Vagina (tissue), 2 donors: ENCODE data around the gene CLEC2L. TPM values are rescaled to one million over a fixed set of nuclear protein-coding genes. Genes with fewer than 3 reads are reported as not detected.

Source experiments
- DNase-seq, 2 donors: peaks; one replicate each; pipeline ENCODE4 v3.0.0-alpha.2; 2017; ENCODE audit errors: extremely low spot score in 2 of 2
- H3K27ac ChIP-seq: fragments of 200-600 bp; sonication (generic); one replicate; pipeline ENCODE4 v1.5.1; 2019
- H3K27me3 ChIP-seq: fragments of 200-600 bp; sonication (generic); one replicate; pipeline ENCODE4 v1.5.1; 2019
- H3K36me3 ChIP-seq, 2 donors: fragments of 200-600 bp; sonication (generic); one replicate each; pipeline ENCODE4 v1.5.1; 2017 to 2019
- H3K4me1 ChIP-seq: fragments of 200-600 bp; sonication (generic); one replicate; pipeline ENCODE4 v1.5.1; 2019
- H3K4me3 ChIP-seq, 2 donors: fragments of 200-600 bp; sonication (generic); 1 replicate in 1 of 2; 2 replicates in 1 of 2; pipeline ENCODE4 v1.5.1; 2016 to 2019
- H3K9me3 ChIP-seq: fragments of 200-600 bp; sonication (generic); one replicate; pipeline ENCODE4 v1.5.1; 2019
- CTCF ChIP-seq, 3 experiments: fragments of 450-650 bp in 2 of 3; fragments of 200-600 bp in 1 of 3; sonication (generic) in 1 of 3; IDR thresholded peaks; one replicate each; pipeline ENCODE4 v1.5.1; 2017 to 2019; ENCODE audit warnings: antibody characterized with exemption in 3 of 3, mild to moderate bottlenecking in 2 of 3, moderate library complexity in 2 of 3
- POLR2A ChIP-seq, 2 donors: fragments of 450-650 bp; IDR thresholded peaks; one replicate each; pipeline ENCODE4 v1.6.1; 2017; ENCODE audit warnings: antibody characterized with exemption in 2 of 2, mild to moderate bottlenecking in 2 of 2, moderate library complexity in 2 of 2
- POLR2AphosphoS5 ChIP-seq, 2 donors: sonication (generic); formaldehyde crosslinking; IDR thresholded peaks; one replicate each; pipeline ENCODE4 v1.9.0; 2017; ENCODE audit warnings: antibody characterized with exemption in 2 of 2, mild to moderate bottlenecking in 2 of 2, low read depth in 1 of 2; ENCODE audit not compliant: insufficient read depth in 1 of 2
- intact Hi-C: fragments of 100-400 bp; cut with DNase I; formaldehyde crosslinking; loops from one replicate; pipeline ENCODE4 v1.15.1; 2023
- total RNA-seq: library from RNA; depleted of rRNA; stranded (reverse); fragments of >200 nt; gene quantifications from one replicate; pipeline ENCODE4 v1.2.3, GENCODE V29; 2016

CLEC2L gene
- total RNA-seq, 1 donor from 2014 or later: not detected

- no peak overlapping the region for H3K4me3 ChIP-seq
- DNase-seq: no peak
- no peak overlapping the region for H3K27ac ChIP-seq
- no peaks in the 10 kb centered on the region for H3K36me3 ChIP-seq
- no peaks in the 10 kb centered on the region for H3K9me3 ChIP-seq
- TF ChIP-seq POLR2A (IDR thresholded peaks at IDR 0.05) (no peak), POLR2AphosphoS5 (IDR thresholded peaks at IDR 0.05; ENCODE audit: insufficient read depth in 1 of 2, low read depth in 1 of 2) (no peak), CTCF (IDR thresholded peaks at IDR 0.05) (no peak)
- H3K27me3 ChIP-seq: no peaks in the 10 kb centered on the region
- intact Hi-C loops: no loop called here
- no peaks in the 10 kb centered on the region for H3K4me1 ChIP-seq
Observed at GRCh38 chr7:139515266-139515665, 8.2 kb upstream of the CLEC2L start.

- no peaks in the 10 kb centered on the region for H3K27me3 ChIP-seq
- H3K4me1 ChIP-seq: no peaks in the 10 kb centered on the region
- H3K27ac ChIP-seq: no peak overlapping the region
- H3K36me3 ChIP-seq: no peaks in the 10 kb centered on the region
- intact Hi-C loops: no loop called here
- H3K9me3 ChIP-seq: no peaks in the 10 kb centered on the region
- no peak for TF ChIP-seq CTCF (IDR thresholded peaks at IDR 0.05)
- no peak for TF ChIP-seq POLR2A (IDR thresholded peaks at IDR 0.05)
- TF ChIP-seq POLR2AphosphoS5 (IDR thresholded peaks at IDR 0.05; ENCODE audit: insufficient read depth in 1 of 2, low read depth in 1 of 2): no peak
- no peak overlapping the region for H3K4me3 ChIP-seq
- DNase-seq: no peak
Observed at GRCh38 chr7:139521439-139521838, 2.0 kb upstream of the CLEC2L start.

DNA sequence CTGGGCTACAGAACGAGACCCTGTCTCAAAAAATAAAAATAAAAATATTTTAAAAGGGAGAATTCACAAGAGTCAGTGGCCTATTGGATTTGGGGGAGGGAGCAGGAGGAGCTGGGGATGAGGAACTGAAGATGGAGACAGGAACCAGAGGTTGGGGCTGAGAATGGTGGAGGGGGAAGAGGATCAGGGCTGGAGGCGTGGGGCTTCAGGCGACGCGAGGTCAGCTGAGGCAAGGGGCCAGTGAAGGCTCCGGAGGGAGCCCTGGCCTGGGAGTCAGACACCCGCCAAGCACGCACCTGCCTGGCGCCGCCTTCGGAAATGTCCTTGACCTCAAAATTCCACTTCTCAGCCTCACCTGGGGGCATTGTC, 671 bp upstream of the CLEC2L start:
- H3K9me3 ChIP-seq: no peaks in the 10 kb centered on the region
- H3K4me3 ChIP-seq: no peak overlapping the region

DNA sequence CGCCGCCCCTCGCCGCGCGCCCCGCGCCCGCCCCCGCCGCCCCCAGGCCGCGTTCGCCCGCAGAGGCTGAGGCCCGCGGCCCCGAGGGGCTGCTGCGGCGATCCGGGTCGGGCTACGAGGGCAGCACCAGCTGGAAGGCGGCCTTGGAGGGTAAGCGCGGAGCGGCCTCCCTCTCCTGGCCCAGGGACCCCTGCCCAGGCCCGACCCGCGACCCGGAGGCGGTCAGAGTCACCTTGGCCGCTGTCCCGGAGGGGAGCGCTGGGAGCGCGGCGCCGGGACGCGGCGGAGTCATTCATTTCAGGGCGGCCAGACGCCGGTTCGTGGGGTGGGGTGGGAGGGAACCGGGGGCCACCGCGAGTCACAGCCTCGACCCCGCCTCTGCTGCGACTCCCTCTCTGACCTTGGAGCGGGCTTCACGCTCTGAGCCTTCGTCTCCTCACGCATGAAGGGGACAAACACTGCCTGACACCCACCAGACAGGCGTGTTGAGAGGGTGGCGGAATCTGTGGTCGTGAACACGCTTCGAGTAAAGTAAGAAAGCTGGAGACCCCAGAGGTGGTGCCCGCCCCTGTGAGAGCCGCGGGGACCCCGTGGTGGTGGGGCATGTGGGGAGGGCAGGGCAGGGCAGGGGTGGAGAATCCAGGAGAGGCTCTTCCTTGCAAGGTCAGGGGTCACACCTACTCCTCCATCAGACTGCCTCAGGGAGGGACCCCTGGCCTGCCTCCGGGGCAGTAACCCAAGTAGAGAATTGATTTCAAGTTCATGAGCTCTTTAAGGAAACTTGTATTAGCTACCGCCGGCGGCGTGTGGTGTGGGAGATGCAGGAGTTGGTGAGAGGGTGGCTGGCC, 707 bp downstream of the CLEC2L start:
- H3K4me1 ChIP-seq: no peaks in the 10 kb centered on the region
- H3K27ac ChIP-seq: no peak overlapping the region
- TF ChIP-seq POLR2A (IDR thresholded peaks at IDR 0.05) (no peak), CTCF (IDR thresholded peaks at IDR 0.05) (no peak)
- DNase-seq: no peak
- H3K27me3 ChIP-seq: no peaks in the 10 kb centered on the region
- H3K36me3 ChIP-seq: no peaks in the 10 kb centered on the region
- H3K4me3 ChIP-seq: no peak overlapping the region
- H3K9me3 ChIP-seq: no peaks in the 10 kb centered on the region
- intact Hi-C loops: no loop called here

More for the DNA sequence above, 671 bp upstream of the CLEC2L start:
- H3K36me3 ChIP-seq: no peaks in the 10 kb centered on the region
- no peak for DNase-seq
- no peak overlapping the region for H3K27ac ChIP-seq
- TF ChIP-seq POLR2A (IDR thresholded peaks at IDR 0.05): no peak
- no peak for TF ChIP-seq POLR2AphosphoS5 (IDR thresholded peaks at IDR 0.05; ENCODE audit: insufficient read depth in 1 of 2, low read depth in 1 of 2)
- no peak for TF ChIP-seq CTCF (IDR thresholded peaks at IDR 0.05)
- intact Hi-C loops: no loop called here
- H3K4me1 ChIP-seq: no peaks in the 10 kb centered on the region
- no peaks in the 10 kb centered on the region for H3K27me3 ChIP-seq

DNA sequence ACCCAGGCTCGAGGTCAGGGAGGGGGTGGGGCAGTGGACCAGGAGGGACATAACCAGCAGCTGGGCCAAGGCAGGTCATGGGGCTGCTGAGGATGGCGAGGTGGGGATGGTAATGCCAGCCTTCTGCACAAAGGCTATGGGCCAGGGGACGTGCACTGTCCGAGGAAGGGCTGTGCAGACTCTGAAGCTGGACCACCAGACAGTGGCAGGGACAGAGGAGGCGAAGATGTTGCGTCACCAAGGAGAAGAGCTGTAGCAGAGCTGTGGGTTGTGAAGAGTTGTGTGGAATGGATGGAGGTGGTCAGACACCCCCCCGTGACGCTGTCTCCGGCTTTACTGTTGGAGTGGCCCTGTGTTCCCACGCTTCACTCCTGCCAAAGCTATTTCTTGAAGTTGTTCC, 1.8 kb downstream of the CLEC2L start:
- Histone ChIP-seq H3K4me1 (no peaks in the 10 kb centered on the region), H3K4me3 (no peak overlapping the region), H3K9me3 (no peaks in the 10 kb centered on the region), H3K36me3 (no peaks in the 10 kb centered on the region), H3K27ac (no peak overlapping the region), H3K27me3 (no peaks in the 10 kb centered on the region)
- no peak for TF ChIP-seq POLR2AphosphoS5 (IDR thresholded peaks at IDR 0.05; ENCODE audit: insufficient read depth in 1 of 2, low read depth in 1 of 2)
- no peak for TF ChIP-seq POLR2A (IDR thresholded peaks at IDR 0.05)
- no peak for TF ChIP-seq CTCF (IDR thresholded peaks at IDR 0.05)
- intact Hi-C loops: no loop called here
- no peak for DNase-seq
